ENCODE data around the gene LPP.
"Not testable (repeated sequence)": the region's sequence is repeated elsewhere in the genome, so short reads cannot be mapped to it uniquely, and the experiment has no call there.

LPP gene

GRCh38 chr3:188416041-188416440, 262.1 kb downstream of the LPP start:
- DNase-seq, result no peak

- DNase-seq, result no peak
These were observed 263.3 kb downstream of the LPP start for GRCh38 chr3:188417271-188417696.

GRCh38 chr3:188417766-188418165, 263.8 kb downstream of the LPP start:
- no peak for DNase-seq

DNA sequence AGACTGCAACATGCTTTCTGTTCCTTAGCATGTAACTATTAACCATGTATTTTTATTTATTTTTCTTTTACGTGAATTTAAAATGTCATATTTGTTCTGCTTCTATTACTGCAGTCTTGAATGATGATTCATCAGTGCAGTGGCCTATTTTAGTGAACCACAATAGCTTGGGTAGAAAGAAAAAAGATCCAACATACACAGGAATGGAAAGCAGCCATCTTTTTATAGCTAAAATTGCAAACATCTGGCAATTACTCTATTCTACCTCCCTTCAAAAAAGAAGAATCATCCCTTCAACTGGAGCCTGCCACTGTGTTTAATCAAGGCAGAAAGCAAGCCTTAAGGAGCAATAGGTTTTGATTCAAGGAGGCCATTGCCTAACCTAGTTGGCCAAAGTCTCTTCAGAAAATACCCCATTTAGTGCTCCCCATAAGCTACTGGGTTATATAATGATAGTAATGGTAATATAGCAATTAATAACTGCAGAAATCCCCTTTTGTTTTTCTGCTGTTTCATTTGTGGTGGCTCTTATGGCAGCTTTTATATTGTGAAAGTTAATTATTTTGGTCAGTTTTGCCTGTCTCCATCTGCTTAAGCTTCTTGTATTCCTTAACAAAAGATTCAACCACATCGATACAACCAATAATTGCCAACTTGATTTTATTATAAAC, 267.3 kb downstream of the LPP start:
- DNase-seq, result no peak

DNA sequence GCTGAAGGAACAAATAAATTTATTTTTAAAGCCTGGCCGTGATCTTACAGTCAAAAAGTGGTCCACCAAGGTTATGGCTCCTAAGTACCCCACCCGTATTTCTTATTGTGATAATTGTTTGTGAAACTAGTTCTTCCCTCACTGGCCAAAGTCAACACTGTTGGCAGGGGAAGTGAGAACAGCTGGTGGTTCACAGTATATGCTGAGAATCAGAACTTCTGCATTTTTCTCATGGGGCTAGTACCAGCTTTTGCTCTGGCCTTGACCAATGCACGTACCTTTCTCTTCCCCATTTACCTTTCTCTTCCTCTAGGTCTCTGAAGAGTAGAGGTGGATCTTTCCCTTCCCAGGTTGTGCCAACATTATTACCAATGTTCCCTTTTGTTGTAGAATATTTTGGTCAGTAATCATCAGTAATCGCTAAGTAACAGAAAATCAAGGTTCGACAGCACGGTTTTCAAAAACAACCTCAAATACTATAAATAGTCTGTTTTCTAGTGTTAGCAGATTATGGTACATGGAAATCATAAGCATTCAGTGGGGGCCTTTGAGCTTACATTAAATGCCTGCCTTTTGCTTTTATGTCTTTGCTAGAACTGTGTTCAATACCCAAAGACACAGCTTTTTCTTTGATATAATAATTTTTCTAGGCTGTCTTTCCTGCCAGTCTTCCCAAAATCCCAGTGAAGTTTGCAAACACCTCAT, 268.0 kb downstream of the LPP start:
- no peak for DNase-seq

DNA sequence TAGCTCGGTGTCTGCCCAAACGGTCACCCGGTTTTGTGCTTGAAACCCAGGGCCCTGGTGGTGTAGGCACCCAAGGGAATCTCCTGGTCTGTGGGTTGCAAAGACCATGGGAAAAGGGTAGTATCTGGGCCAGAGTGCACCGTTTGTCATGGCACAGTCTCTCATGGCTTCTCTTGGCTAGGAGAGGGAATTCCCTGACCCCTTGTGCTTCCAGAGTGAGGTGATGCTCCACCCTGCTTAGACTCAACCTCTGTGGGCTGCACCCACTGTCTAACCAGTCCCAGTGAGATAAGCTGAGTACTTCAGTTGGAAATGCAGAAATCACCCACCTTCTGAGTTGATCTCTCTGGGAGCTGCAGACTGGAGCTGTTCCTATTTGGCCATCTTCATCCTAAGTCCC, 274.0 kb downstream of the LPP start:
- DNase-seq, result not testable (repeated sequence)

DNA sequence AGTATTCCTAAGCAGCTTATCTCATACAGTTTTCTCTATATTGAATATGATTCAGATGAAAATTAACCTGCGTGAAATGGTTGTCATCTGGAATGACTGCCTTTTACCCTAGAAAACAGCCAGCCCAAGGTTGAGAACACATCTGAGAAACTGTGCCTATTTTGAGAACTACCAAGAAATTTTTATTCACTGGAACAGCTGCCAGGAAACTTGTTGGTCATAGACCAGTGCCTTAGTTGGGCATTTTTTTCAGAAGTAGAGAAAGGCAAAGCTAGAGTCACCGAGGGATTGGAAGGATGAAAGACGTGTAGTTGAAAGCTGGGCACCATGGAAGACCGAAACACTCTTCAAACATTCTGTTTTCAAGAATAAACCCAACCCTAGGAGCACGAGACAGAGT, 277.1 kb downstream of the LPP start:
- DNase-seq, result no peak

DNA sequence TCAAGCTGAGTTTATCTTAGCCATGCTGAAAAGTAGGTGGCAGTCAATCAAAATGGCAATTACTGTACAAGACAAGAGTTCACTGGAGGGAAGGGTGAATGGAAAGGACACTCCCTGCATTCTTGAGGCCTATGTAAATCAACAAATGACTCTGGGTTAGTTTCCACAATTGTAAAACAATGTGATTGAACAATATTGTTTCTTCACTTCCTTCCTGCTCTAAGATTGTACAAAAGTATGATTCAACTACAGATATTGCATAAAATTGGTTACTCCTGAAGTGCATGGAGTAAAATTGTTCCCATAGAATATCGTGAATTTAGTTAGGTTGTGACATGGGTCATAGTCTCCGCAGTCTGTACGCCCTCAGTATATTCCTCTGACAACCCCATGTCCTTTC, 277.6 kb downstream of the LPP start:
- DNase-seq, result no peak

DNA sequence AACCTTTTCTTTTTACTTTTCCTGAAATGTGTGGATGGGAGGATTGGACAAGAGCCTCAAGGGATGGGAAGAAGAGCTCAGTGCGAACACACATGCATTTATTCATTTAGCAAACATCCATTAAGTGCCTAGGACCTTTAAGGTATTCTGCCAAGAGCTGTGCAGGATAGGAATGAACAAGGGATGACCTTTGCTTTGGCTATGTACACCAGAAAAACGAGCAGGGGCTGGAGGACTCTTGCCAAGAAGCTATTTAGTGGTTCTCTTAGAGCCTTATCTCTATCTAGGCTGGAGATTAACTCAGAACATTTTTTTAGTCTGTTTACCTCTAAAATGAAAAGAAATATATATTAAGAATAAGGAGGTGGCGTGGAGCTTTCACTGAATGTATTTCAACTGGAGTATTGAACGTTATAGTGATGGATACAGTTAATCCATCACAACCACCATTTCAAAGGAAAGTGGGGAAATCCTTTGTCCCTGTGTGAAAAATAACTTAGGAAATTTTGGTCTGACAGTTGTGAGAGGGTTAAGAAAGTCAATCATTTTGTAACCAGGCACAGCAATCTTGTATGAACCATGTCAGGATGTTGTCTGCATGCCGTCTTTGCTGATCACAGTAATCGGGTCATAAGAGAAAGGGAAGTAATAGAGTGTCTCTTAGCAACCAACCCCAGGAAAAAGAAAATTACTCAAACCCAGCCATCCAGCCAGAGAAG, 279.0 kb downstream of the LPP start:
- DNase-seq, result no peak

- DNase-seq, result no peak
These were observed 279.7 kb downstream of the LPP start for GRCh38 chr3:188433521-188434150.

DNA sequence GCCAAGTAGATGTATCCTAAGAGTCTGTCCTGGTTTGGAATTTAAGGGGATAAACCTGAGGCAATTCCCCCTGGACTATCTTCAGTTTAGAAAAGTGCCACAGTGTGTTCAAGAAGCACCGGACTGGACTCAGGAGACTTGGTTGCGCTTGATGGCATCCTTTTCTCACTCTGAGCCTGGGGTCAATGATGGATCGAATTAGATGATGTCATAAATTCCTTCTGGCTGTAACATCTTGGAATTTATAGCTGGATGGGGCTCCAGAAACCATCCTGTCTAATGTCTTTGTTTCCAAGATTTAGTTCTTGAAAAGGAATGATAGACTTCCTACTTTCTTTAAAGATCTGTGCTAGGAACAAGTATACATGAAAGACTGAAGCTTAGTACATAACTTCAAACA, 280.6 kb downstream of the LPP start:
- no peak for DNase-seq

GRCh38 chr3:188435266-188435665, 281.3 kb downstream of the LPP start:
- DNase-seq, result no peak

GRCh38 chr3:188437926-188438325, 284.0 kb downstream of the LPP start:
- no peak for DNase-seq

- peak; percentile 17 for DNase-seq
These were observed 285.1 kb downstream of the LPP start for GRCh38 chr3:188439080-188439479.

DNA sequence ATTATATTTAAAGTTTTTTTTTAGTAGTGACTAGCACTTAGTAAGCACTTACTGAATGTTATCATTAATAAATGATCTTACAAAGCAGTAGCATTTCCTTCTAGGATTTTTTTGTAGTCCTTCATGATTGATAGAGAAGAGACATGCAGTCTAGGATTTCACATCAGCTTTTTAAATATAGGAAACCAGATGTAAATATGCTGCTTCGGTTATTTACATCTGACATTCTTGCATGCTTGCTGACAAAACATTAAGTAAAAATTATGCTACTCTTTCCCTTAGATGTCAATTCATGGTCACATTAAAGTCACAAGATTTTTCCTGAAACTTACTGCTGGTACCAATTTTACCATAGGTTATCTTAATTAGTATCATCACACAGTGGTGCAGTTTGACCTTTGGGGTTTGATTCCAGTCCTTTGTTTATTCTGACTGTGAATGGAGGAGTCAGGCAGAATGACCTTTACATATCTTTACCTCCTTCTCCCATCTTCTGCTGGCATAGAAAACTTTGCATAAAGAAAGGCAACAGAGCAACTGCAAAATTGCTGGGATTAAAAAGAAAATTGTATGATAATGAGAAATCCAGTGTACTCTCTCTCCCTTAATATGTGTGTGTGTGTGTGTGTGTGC, 286.5 kb downstream of the LPP start:
- DNase-seq, result no peak

DNA sequence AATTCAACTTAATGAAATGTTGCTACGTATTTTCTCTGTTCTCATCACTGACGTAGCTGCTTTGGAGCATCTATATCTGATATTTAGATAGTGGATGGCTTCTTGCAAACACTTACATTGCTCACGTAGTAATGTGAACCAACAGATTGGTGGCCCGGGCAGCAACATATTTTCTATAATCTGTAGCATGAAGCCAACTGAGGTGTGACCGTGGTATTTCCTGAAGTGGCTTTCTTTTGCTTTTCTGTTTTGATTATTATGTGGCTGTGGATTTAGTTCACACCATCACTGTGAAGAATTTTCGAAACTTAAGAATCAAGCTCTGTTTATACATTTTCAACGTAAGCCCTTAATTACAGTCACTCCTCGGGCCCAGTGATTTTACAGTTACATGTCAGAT, 288.5 kb downstream of the LPP start:
- DNase-seq, result no peak

DNA sequence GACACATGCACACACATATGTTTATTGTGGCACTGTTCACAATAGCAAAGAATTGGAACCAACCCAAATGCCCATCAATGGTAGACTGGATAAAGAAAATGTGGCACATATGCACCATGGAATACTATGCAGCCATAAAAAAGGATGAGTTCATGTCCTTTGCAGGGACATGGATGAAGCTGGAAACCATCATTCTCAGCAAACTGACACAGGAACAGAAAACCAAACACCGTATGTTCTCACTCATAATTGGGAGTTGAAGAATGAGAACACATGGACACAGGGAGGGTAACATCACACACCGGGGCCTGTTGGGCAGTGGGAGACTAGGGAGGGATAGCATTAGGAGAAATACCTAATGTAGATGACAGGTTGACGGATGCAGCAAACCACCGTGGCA, 291.2 kb downstream of the LPP start:
- not testable (repeated sequence) for DNase-seq

- DNase-seq, result no peak
These were observed 292.1 kb downstream of the LPP start for GRCh38 chr3:188446014-188446413.

GRCh38 chr3:188446766-188447165, 292.8 kb downstream of the LPP start:
- DNase-seq, result no peak

DNA sequence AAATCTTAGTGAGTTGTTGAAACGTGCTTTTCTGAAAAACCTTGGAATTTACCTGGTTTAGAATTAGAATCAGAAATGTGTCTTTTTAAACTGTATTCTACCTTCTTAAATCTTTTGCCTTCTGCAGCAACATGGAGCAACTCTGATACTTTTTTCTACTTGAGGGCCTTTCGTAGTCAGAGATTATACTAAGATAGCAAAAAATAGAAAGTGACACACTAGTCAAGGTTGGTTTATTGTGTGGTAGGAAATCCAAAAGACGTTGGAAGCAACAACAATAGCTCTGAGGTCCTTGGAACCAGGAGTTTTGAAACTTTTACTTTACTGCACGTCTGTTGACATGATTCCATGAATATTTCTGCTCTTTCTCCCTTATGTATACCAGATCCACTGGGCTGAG, 294.9 kb downstream of the LPP start:
- no peak for DNase-seq

GRCh38 chr3:188449421-188449820, 295.5 kb downstream of the LPP start:
- no peak for DNase-seq

GRCh38 chr3:188452158-188452772, 298.3 kb downstream of the LPP start:
- no peak for DNase-seq
